ENCODE data around the gene ZNRF2. TPM values are rescaled to one million over a fixed set of nuclear protein-coding genes. Genes with fewer than 3 reads are reported as not detected.

ZNRF2 gene
- total RNA-seq, 4 donors from 2014 or later, result 31.4 to 42.5 (median 39.2) TPM

- Histone ChIP-seq H3K9me3 (no peaks in the 10 kb centered on the region), H3K4me1 (peaks cover 0 to 52% (median 4%) of the 10 kb centered on the region in 4 donors), H3K36me3 (peaks cover 0 to 2% (median 0%) of the 10 kb centered on the region in 3 donors), H3K27ac (no peak overlapping the region), H3K27me3 (no peaks in the 10 kb centered on the region), H3K4me3 (no peak overlapping the region)
- WGBS, 2 donors, result 84 to 87% methylated on average over 2 of the region's 2 CpGs
- no peak for TF ChIP-seq POLR2A (IDR thresholded peaks at IDR 0.05)
- TF ChIP-seq EP300 (IDR thresholded peaks at IDR 0.05), result no peak
- TF ChIP-seq CTCF (IDR thresholded peaks at IDR 0.05), result no peak
- no peak for DNase-seq (ENCODE audit: low spot score in 2 of 2)
Measured at GRCh38 chr7:30331338-30331737, 46.9 kb downstream of the ZNRF2 start.

- H3K4me1 ChIP-seq, result peaks cover 0 to 45% (median 4%) of the 10 kb centered on the region in 4 donors
- H3K36me3 ChIP-seq, result no peaks in the 10 kb centered on the region
- 92 to 93% methylated on average over 2 of the region's 2 CpGs for WGBS, 2 donors
- DNase-seq (ENCODE audit: low spot score in 2 of 2), result no peak
- no peak overlapping the region for H3K4me3 ChIP-seq
- TF ChIP-seq EP300 (IDR thresholded peaks at IDR 0.05) (no peak), CTCF (IDR thresholded peaks at IDR 0.05) (no peak), POLR2A (IDR thresholded peaks at IDR 0.05) (no peak)
- no peak overlapping the region for H3K27ac ChIP-seq
- H3K27me3 ChIP-seq, result no peaks in the 10 kb centered on the region
- H3K9me3 ChIP-seq, result no peaks in the 10 kb centered on the region
Measured at GRCh38 chr7:30332549-30332948, 48.2 kb downstream of the ZNRF2 start.

- Histone ChIP-seq H3K27ac (no peak overlapping the region), H3K9me3 (peaks cover 0 to 7% (median under 1%) of the 10 kb centered on the region in 4 donors), H3K27me3 (no peaks in the 10 kb centered on the region), H3K36me3 (no peaks in the 10 kb centered on the region), H3K4me1 (peaks cover 0 to 18% (median 1%) of the 10 kb centered on the region in 4 donors), H3K4me3 (no peak overlapping the region)
- 51 to 53% methylated on average over 4 of the region's 4 CpGs for WGBS, 2 donors
- no peak for DNase-seq (ENCODE audit: low spot score in 2 of 2)
- TF ChIP-seq EP300 (IDR thresholded peaks at IDR 0.05) (no peak), CTCF (IDR thresholded peaks at IDR 0.05) (no peak), POLR2A (IDR thresholded peaks at IDR 0.05) (no peak)
Measured at GRCh38 chr7:30335763-30336487, 51.5 kb downstream of the ZNRF2 start.

GRCh38 chr7:30344513-30344912 lies 60.1 kb downstream of the ZNRF2 start:
- H3K27ac ChIP-seq, result peak overlapping the region in 1 of 4 donors; percentile 32
- TF ChIP-seq EP300 (IDR thresholded peaks at IDR 0.05), result no peak
- no peak for TF ChIP-seq CTCF (IDR thresholded peaks at IDR 0.05)
- TF ChIP-seq POLR2A (IDR thresholded peaks at IDR 0.05), result no peak
- no peak overlapping the region for H3K4me3 ChIP-seq
- H3K4me1 ChIP-seq, result peaks cover 0 to 27% (median 9%) of the 10 kb centered on the region in 4 donors
- no peaks in the 10 kb centered on the region for H3K27me3 ChIP-seq
- DNase-seq (ENCODE audit: low spot score in 2 of 2), result no peak
- H3K9me3 ChIP-seq, result peaks cover 0 to 16% (median 5%) of the 10 kb centered on the region in 4 donors
- no peaks in the 10 kb centered on the region for H3K36me3 ChIP-seq
- 84 to 85% methylated on average over 1 of the region's 1 CpG for WGBS, 2 donors

- WGBS, 2 donors, result 87 to 92% methylated on average over 2 of the region's 2 CpGs
- peak overlapping the region in 3 of 4 donors; percentile 38 to 79 (median 65) for H3K27ac ChIP-seq
- TF ChIP-seq EP300 (IDR thresholded peaks at IDR 0.05), result no peak
- no peak for TF ChIP-seq CTCF (IDR thresholded peaks at IDR 0.05)
- TF ChIP-seq POLR2A (IDR thresholded peaks at IDR 0.05), result no peak
Measured at GRCh38 chr7:30347226-30348082, 63.1 kb downstream of the ZNRF2 start.

More at GRCh38 chr7:30347226-30348082, 63.1 kb downstream of the ZNRF2 start:
- H3K36me3 ChIP-seq, result no peaks in the 10 kb centered on the region
- DNase-seq (ENCODE audit: low spot score in 2 of 2), result no peak
- H3K27me3 ChIP-seq, result no peaks in the 10 kb centered on the region
- no peaks in the 10 kb centered on the region for H3K9me3 ChIP-seq
- no peak overlapping the region for H3K4me3 ChIP-seq
- peaks cover 0 to 46% (median 9%) of the 10 kb centered on the region in 4 donors for H3K4me1 ChIP-seq

Measured in tibial nerve (tissue), 4 donors.